A172 (cell line): Measurements from ENCODE around the gene RDH16. TPM values are rescaled to one million over a fixed set of nuclear protein-coding genes. Genes with fewer than 3 reads are reported as not detected.

ENCODE experiments used
- DNase-seq: peaks from one replicate; pipeline ENCODE4 v3.0.0-alpha.2; 2015; ENCODE audit warnings: low spot score
- total RNA-seq: library from RNA; depleted of rRNA; stranded (reverse); fragments of >200 nt; shearing (Covaris generic); gene quantifications from 2 replicates; pipeline ENCODE4 v1.2.3, GENCODE V29; 2014; rRNA removed

RDH16 gene
- not detected in 2 replicates for total RNA-seq

- DNase-seq = no peak
These were observed at the start of gene RDH16 for GRCh38 chr12:56957229-56958052. Gene RDH16, minus strand, starts transcription at chr12:56957608. Its CDS starts 146 bp downstream, at chr12:56957462.

DNA sequence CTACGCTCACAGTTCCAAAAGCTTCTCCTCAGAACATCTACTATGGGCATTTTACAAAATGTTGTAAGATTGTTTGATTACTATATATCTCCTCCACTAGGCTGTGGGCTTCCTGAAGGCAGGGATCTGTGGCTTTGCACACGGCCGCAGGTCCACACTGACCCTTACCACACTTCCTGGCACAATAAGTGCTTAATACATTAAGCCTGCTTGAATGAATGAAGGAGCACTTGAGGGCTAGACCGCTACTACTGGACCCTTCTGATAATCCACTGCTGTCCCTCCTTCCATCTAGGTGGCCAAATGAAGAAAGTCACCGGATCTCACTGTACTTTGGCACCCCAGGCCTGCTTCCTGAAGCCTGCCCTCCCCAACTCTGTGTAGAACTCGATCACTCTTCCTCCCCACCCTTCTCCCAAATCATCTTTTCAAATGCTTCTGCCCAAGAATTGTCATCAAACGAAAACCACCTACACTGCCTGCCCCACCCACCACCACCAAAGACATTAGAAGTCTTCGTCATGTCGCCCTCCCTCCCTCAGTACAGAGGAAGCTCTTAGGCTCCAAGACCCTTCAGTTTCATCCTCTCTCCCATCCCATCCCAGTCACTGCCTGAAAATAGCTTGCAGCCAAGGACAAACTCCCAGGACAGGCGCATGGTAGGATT lies 49.5 kb upstream of the RDH16 start:
- no peak for DNase-seq

DNA sequence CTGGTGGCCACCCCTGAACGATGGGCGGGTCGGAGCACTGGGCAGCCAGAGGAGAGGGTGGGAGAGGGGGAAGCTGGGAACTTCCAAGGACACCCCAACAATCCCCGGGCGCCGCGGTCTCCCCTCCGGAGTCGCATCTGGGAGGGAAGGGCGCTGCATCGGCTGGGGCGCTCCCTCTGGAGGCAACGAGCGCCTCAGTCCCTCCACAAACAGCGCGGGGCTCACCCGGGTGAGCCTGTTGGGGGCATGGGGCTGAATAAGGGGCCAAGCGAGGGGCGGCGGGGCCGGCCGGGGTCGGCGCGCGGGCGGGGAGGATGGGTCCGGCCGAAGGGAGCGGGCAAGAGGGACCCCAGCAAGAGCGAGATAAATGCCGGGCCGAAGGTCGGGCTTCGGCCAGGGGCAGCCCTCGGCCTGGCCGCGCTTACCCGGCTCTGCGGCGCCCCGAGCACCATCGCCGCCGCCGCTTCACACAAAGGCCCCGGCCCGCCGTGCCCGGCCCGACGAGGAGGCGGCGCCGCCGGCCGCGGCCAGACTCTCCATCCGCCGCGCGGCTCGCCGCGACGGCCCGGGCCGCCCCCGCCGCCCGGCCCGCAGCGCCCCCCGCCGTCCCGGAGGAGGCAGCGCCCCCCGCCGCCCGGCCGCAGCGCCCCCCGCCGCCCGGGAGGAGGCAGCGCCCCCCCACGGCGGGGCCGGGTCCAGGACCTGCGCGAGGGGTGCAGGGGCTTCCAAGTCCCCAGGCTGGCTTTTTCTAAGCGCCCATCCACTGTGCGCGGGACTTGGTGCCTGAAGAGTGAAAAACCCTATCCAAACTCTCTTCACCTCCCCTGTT lies 48.8 kb upstream of the RDH16 start, which contains the start of gene ZBTB39:
TSS of gene ZBTB39 (minus strand) at position 567 of the 829 bp plus-strand sequence. CDS start 1,629 bp downstream, outside the sequence.
- no peak for DNase-seq

DNA sequence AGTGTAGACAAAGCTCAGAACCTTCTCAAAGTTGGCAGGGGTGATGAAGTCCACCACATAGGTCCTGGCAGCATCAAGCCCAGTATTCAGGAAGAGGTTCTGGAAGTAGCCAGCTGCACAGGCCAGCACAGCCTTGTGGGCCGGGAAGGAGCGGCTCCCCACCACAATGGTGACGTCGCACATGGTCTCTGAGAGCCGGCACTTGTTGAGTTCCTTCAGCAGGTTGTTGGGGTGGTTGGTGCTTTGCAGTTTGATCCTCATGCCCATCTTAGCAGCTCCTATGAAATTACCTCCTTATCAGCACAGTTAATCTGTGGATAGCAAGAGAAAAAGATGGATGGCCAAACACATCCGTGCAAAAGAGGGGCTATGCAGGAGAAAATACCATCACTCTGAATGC lies 47.2 kb upstream of the RDH16 start:
- DNase-seq = no peak

DNA sequence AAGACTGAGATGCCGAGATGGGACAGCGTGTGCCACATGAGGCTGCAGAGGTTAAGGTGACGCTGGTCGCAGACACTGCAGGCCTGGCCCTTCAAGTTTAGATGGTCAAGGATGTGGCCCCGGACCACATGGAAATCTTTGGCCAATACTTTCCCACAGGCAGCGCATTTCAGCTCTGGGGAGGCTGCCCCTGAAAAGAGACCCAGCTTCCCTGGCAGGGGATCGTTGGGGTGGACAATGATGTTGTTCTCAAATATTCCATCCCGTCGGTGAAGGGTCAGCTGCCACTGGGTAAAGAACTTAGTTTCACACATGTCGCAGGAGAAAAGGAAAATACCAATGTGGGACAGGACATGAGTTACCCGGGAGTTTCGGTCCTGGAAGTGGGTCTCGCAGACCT lies 46.0 kb upstream of the RDH16 start:
- no peak for DNase-seq

- peak; percentile 46 for DNase-seq
These were observed 44.1 kb upstream of the RDH16 start for GRCh38 chr12:57001448-57001906.

GRCh38 chr12:57000393-57000792 lies 43.0 kb upstream of the RDH16 start:
- DNase-seq = no peak

DNA sequence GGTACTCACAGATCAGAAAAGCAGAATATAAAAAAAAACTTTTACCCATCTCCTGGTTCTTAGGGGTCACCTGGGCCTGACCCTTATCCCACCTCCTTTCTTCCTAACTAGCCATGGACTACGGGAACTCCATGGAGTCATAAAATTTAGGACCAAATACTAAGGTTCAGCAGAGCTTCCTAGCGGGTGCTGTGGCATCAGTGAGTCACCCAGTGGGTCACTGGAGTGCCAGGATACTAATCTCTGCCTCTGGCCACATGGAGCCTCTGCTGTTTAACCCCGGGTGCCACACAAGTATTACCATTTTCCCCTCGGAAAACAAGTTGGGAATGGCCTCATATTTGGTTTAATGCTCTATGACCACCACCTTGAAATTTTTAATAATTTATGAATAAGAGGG lies 42.0 kb upstream of the RDH16 start:
- peak; percentile 31 for DNase-seq

DNA sequence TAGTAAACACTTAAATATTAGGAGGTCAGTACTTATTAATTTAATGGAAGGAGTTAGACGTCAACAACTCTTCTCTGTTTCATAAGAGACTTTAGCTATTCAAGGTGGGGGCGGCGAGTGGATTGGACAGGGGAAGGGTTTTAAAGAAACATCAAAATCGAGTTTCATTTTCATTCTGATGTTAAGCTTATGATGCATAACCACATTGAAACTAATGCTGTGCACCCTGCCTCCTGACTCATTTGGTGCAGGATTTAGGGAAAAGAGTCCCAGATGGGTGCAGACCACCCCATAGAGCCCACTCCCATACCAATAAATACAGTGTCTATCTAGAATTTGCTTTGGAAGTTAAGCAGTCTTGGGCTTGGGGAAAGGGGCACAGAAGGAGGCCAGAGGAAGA lies 41.6 kb upstream of the RDH16 start:
- no peak for DNase-seq

DNA sequence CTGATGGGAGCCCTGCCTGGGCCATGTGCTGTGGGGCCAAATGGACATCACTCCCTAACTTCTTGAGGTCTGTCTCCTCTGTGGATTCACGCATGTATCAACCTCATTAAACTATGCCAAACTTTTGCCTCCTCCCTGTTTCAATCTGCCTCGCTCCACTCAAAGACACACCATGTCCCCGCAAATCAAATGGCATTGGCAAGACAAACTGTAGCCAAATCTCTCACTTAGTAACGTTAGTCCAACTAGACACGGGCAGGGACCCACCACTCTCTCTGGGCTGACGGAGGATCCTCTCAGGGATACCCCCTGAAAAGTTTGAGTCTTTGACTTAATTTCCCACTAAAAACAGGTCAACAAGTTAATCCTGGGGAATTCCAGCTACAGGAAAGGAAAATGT lies 40.9 kb upstream of the RDH16 start:
- DNase-seq = no peak

DNA sequence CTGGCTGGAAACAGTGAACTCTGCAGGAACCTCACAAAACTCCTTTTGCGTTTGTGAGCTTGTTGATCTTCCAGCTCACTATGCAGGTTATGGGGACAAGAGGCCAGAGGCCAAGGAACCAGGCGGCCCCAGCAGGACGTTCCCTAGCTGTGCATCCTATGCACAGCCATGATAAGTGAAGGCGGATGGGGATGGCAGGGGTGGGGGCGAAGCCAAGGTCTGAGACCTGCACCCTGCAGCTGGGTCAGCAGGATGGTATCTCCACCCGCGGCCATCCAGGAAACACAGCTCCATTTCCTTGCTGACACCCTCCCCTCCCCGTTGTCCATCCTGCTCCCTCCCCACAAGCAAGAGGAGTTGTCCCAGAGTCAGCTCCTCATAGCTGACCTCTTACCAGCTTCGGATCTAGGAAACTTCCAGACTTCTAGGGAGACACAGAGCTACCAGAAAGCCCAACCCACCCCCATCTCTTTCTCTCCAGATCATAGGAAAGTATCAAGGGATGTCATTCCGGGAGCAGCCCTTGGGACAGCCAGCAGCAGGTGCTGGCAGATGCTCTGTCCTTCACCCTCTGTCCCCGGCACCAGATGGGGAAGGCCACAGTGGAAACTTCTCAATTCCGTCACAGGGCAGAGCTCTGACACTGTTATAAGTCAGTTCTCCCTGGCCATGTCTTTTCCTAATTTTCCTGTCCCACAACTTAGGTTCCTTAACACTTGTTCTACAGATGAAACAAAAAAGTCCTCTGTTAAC lies 39.6 kb upstream of the RDH16 start:
- DNase-seq = no peak

DNA sequence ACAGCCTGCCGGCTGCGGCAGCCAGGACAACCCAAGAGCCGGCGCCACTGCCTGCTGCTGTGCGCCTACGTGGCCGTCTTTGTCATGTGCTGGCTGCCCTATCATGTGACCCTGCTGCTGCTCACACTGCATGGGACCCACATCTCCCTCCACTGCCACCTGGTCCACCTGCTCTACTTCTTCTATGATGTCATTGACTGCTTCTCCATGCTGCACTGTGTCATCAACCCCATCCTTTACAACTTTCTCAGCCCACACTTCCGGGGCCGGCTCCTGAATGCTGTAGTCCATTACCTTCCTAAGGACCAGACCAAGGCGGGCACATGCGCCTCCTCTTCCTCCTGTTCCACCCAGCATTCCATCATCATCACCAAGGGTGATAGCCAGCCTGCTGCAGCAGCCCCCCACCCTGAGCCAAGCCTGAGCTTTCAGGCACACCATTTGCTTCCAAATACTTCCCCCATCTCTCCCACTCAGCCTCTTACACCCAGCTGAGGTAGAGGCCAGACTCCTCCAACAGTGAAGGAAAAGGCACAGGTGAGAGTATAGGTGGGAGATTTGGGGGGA lies 38.6 kb upstream of the RDH16 start:
- no peak for DNase-seq

GRCh38 chr12:56995201-56995929 lies 38.0 kb upstream of the RDH16 start:
- DNase-seq = no peak

DNA sequence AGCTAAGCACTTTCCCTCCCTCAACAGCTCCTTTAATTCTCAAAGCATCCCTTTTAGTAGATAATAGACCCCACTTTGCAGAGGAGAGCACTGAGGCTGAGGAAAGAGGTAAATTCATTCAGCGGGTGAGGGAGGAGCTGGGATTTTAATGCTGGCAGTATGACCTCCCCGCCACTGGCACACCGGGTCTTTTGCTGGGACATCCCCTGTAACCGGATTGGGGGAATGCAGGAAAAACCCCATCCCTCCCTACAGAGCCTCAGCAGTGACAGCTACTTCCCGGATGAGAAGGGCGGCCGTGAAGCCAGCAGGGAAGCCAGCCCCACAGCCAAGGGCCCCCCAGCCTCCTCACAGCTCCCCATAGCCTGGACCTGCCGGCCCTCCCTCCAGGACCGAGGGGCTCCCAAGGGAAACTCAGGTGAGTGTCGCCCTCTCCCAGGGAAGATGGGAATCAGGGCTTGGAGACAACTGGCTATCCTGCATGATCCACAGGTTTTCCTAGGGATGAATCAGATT lies 36.9 kb upstream of the RDH16 start:
- DNase-seq = no peak

DNA sequence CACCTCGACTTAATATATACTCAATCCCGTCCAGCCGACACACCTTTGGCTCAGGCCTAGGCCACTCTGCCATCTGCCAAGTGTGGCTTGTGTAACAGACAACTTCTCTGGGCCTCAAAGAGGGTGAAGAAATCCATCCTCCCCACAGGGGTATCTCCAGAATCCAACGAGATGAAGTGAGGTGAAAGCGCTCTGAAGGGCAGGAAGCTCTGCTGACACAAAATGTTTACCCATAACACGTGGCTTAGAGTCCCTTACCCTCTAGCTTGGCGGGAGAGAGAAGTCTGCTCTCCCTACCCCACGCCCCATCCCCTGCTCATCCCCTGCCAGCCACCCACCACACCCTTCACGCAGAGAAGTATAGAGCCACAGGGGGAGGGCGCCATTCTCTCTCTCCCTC lies 35.9 kb upstream of the RDH16 start:
- no peak for DNase-seq

- DNase-seq = peak; percentile 38
These were observed 34.2 kb upstream of the RDH16 start for GRCh38 chr12:56991319-56992246.

GRCh38 chr12:56990648-56991318 lies 33.4 kb upstream of the RDH16 start:
- no peak for DNase-seq

- DNase-seq = no peak
These were observed 32.6 kb upstream of the RDH16 start for GRCh38 chr12:56989861-56990610.
